Prostate gland (tissue), 2 donors: Measurements from ENCODE around the gene ZNRF1.
A peak's percentile ranks its signal among the peaks of the same experiment; 100 is the strongest.

Experiments
- CTCF ChIP-seq, 4 experiments: fragments of 200-600 bp in 2 of 4; fragments of 450-650 bp in 2 of 4; sonication (generic) in 2 of 4; IDR thresholded peaks; 1 replicate in 3 of 4; 2 replicates in 1 of 4; pipeline ENCODE4 v1.5.1; 2016 to 2019; ENCODE audit warnings: antibody characterized with exemption in 4 of 4, mild to moderate bottlenecking in 2 of 4, moderate library complexity in 2 of 4
- POLR2A ChIP-seq: fragments of 450-650 bp; IDR thresholded peaks from one replicate; pipeline ENCODE4 v1.6.1; 2016; ENCODE audit warnings: antibody characterized with exemption, mild to moderate bottlenecking
- POLR2AphosphoS5 ChIP-seq: sonication (generic); formaldehyde crosslinking; IDR thresholded peaks from one replicate; pipeline ENCODE4 v1.6.1; 2017; ENCODE audit warnings: antibody characterized with exemption

GRCh38 chr16:74998481-74999218 lies at the start of gene ZNRF1:
- TF ChIP-seq CTCF (IDR thresholded peaks at IDR 0.05), result peak; percentile 78 to 87 (median 84)
- TF ChIP-seq POLR2A, result no peak
- peak; percentile 35 for TF ChIP-seq POLR2AphosphoS5
